Measurements from ENCODE around the gene KLF5. TPM values are rescaled to one million over a fixed set of nuclear protein-coding genes. Genes with fewer than 3 reads are reported as not detected.

The KLF5 gene
- total RNA-seq, 4 donors from 2014 or later = 9.8 to 15.6 (median 10.9) TPM

DNA sequence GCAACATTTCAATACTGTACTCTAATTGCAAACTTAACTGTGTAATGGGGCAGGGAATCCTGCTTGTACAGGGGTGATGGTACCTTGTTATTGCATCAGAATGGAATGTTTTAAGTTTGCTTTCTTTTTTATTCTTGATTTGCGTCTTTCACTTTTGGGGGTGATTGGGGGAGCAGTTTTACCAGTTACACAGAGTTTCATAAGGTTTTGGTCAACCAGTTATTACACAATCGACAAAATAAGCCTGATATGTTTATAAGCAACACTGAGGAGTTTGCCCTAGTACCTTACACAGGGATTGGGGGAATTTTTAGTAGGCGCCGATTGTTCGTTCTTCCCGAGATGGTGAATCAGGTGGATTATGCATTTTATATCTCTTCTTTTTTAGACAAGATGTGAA, 2.7 kb downstream of the KLF5 start:
- ATAC-seq (no peak), DNase-seq (no peak)
- Histone ChIP-seq H3K27ac (peak overlapping the region in 2 of 4 donors; percentile 90 to 94), H3K9me3 (no peaks in the 10 kb centered on the region), H3K4me1 (peaks cover 5 to 8% of the 10 kb centered on the region in 2 donors), H3K36me3 (peaks cover 0 to 27% of the 10 kb centered on the region in 2 donors), H3K27me3 (peaks cover 0 to 1% (median 0%) of the 10 kb centered on the region in 3 donors), H3K4me3 (peak overlapping the region in 3 of 4 donors; percentile 81 to 89 (median 86))
- in situ Hi-C loops (cut with MboI; ENCODE audit: low sequenced_read_pairs in 4 of 4) (loop anchor here (5.0 to 25.0 kb wide), 3 partner anchors 249 to 651 kb away; no protein-coding TSS in a partner anchor), intact Hi-C loops (cut with DNase I; ENCODE audit: low total_unique reads) (no loop called here)
- TF ChIP-seq, protein P1, sequence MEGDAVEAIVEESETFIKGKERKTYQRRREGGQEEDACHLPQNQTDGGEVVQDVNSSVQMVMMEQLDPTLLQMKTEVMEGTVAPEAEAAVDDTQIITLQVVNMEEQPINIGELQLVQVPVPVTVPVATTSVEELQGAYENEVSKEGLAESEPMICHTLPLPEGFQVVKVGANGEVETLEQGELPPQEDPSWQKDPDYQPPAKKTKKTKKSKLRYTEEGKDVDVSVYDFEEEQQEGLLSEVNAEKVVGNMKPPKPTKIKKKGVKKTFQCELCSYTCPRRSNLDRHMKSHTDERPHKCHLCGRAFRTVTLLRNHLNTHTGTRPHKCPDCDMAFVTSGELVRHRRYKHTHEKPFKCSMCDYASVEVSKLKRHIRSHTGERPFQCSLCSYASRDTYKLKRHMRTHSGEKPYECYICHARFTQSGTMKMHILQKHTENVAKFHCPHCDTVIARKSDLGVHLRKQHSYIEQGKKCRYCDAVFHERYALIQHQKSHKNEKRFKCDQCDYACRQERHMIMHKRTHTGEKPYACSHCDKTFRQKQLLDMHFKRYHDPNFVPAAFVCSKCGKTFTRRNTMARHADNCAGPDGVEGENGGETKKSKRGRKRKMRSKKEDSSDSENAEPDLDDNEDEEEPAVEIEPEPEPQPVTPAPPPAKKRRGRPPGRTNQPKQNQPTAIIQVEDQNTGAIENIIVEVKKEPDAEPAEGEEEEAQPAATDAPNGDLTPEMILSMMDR (IDR thresholded peaks at IDR 0.05 in 4 of 5, conservative IDR thresholded peaks at IDR 0.05 in 1 of 5) = no peak
- no peak for TF ChIP-seq POLR2A (IDR thresholded peaks at IDR 0.05)

- TF ChIP-seq POLR2A (IDR thresholded peaks at IDR 0.05) = no peak
- TF ChIP-seq, protein P1 (IDR thresholded peaks at IDR 0.05 in 4 of 5, conservative IDR thresholded peaks at IDR 0.05 in 1 of 5) = no peak
- no peak for ATAC-seq
- H3K4me1 ChIP-seq = peaks cover 5 to 8% of the 10 kb centered on the region in 2 donors
- peaks cover 0 to 27% of the 10 kb centered on the region in 2 donors for H3K36me3 ChIP-seq
- no peak overlapping the region for H3K27ac ChIP-seq
- in situ Hi-C loops (cut with MboI; ENCODE audit: low sequenced_read_pairs in 4 of 4) (loop anchor here (5.0 to 25.0 kb wide), 3 partner anchors 250 to 650 kb away; no protein-coding TSS in a partner anchor), intact Hi-C loops (cut with DNase I; ENCODE audit: low total_unique reads) (no loop called here)
- no peaks in the 10 kb centered on the region for H3K27me3 ChIP-seq
- DNase-seq = no peak
- H3K4me3 ChIP-seq = peak overlapping the region in 1 of 4 donors; percentile 86
- no peaks in the 10 kb centered on the region for H3K9me3 ChIP-seq
Observed at GRCh38 chr13:73061876-73062275, 3.1 kb downstream of the KLF5 start.

GRCh38 chr13:73062468-73062867, 3.7 kb downstream of the KLF5 start:
- peaks cover 5 to 8% of the 10 kb centered on the region in 2 donors for H3K4me1 ChIP-seq
- intact Hi-C loops (cut with DNase I; ENCODE audit: low total_unique reads) (no loop called here), in situ Hi-C loops (cut with MboI; ENCODE audit: low sequenced_read_pairs in 4 of 4) (loop anchor here (5.0 to 25.0 kb wide), 3 partner anchors 250 to 650 kb away; no protein-coding TSS in a partner anchor)
- TF ChIP-seq, protein P1 (IDR thresholded peaks at IDR 0.05 in 4 of 5, conservative IDR thresholded peaks at IDR 0.05 in 1 of 5) = no peak
- TF ChIP-seq POLR2A (IDR thresholded peaks at IDR 0.05) = no peak
- no peaks in the 10 kb centered on the region for H3K27me3 ChIP-seq
- no peak overlapping the region for H3K27ac ChIP-seq
- ATAC-seq = no peak
- H3K36me3 ChIP-seq = peaks cover 0 to 27% of the 10 kb centered on the region in 2 donors
- H3K9me3 ChIP-seq = no peaks in the 10 kb centered on the region
- no peak overlapping the region for H3K4me3 ChIP-seq
- DNase-seq = no peak

DNA sequence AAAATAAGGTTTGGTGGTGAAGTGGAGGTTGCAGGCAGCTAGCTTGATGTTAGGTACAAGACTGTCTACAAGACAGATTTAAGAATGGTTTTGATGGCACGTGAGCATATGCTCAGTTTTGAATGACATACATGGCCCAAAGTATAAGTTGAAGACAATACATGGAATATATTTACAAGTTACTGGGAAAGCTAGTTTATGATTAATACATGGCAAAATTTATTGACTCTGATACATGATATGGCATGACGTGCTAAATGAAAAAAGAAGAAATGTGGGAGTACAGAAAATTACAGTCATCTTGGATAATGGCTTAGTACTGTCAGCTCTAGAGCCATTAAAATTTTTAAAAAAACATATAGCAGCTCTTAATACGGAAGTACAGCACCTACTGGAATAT, 4.4 kb downstream of the KLF5 start:
- ATAC-seq = no peak
- intact Hi-C loops (cut with DNase I; ENCODE audit: low total_unique reads) = no loop called here
- H3K36me3 ChIP-seq = peaks cover 0 to 27% of the 10 kb centered on the region in 2 donors
- TF ChIP-seq POLR2A (IDR thresholded peaks at IDR 0.05) = no peak
- TF ChIP-seq, protein P1 (IDR thresholded peaks at IDR 0.05 in 4 of 5, conservative IDR thresholded peaks at IDR 0.05 in 1 of 5) = no peak
- H3K9me3 ChIP-seq = no peaks in the 10 kb centered on the region
- peaks cover under 1 to 4% of the 10 kb centered on the region in 2 donors for H3K4me1 ChIP-seq
- no peak overlapping the region for H3K27ac ChIP-seq
- no peaks in the 10 kb centered on the region for H3K27me3 ChIP-seq
- H3K4me3 ChIP-seq = no peak overlapping the region
- in situ Hi-C loops (cut with MboI; ENCODE audit: low sequenced_read_pairs in 4 of 4) = loop anchor here (5.0 to 25.0 kb wide), 3 partner anchors 251 to 649 kb away; no protein-coding TSS in a partner anchor
- no peak for DNase-seq
